SK-N-MC (cell line): ENCODE measurements around the gene CTNND2.

Experiments
- EZH2 ChIP-seq: fragments of 200-600 bp; sonication (generic); IDR thresholded peaks from one replicate; pipeline ENCODE4 v1.6.1; 2017; ENCODE audit warnings: antibody characterized with exemption
- FOXP2 ChIP-seq: optimal IDR thresholded peaks from 2 replicates; pipeline ENCODE3; 2011; ENCODE audit warnings: mild to moderate bottlenecking, moderate library complexity; ENCODE audit not compliant: insufficient read depth; ENCODE audit errors: extremely low read length, control extremely low read depth
- POLR2AphosphoS5 ChIP-seq: IDR thresholded peaks from 2 replicates; pipeline ENCODE4 v1.6.1; 2012; ENCODE audit warnings: mild to moderate bottlenecking, low read depth, low read length, borderline replicate concordance

DNA sequence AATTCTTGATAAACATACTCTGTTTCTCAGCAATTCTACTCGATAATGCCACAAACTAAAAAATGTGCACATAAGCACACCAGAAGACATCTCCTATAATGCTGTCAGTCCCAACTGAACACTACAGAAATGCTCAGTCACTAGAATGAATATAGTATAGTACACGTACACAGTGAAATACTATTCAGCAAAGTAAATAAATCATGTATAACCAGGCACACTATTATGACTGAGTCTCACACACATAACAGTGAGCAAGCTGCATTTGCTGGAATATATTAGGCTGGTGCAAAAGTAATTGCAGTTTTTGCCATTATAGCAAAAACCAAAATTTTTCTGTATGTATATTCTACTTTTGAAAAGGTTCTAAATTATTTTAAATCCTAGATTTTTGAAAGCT, 310.2 kb downstream of the CTNND2 start:
- TF ChIP-seq EZH2 (no peak), POLR2AphosphoS5 (no peak), FOXP2 (no peak)
